Non-pigmented ciliary epithelial cell (primary cell): ENCODE measurements around the gene CFAP119.

Experiments
- DNase-seq: peaks from one replicate; pipeline ENCODE4 v3.0.0-alpha.2; 2010; ENCODE audit warnings: low read depth

Gene CFAP119

DNA sequence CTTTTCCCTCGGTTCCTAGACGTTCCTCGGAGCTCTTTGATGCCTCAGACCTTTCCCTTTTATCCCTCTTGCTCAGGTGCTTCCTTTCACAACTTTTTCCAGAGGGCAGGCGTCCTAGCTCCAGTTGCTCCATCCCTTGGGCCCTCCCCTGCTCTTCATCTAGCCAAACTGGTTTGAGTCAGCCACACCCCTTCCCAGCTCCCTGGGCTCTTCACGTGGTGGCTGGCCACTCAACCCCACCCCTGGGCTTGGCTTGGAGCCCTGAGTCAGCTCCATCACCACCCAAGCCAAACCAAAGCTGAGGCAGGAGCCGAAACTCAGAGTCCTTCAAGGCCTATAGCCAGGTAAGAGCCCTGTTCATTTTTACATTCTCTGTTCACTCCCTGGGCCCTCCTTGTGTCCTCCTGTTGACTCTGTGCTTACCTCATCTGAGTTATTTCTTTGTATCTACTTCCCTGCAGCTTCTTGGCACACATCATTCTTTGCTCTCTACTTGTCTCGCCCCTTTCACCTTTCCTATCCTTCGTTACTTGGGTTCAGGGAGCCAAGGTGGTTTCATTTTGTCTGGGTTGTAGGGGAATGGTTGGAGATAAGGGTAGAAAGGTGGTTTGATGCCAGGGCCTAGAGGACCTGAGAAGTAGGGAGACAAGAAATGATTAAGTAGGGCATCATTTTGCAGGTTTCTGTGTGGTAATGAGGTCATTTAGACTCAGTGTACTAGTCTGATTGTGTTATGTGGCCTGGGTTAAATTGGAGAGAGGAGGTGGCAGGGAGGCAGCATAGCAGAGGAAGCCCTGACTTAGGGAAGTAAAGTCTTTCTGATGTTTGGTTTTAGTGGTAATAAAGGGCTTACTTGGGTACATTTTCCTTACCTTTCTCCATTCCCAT is 21.3 kb downstream of the CFAP119 start:
- DNase-seq, result no peak

DNA sequence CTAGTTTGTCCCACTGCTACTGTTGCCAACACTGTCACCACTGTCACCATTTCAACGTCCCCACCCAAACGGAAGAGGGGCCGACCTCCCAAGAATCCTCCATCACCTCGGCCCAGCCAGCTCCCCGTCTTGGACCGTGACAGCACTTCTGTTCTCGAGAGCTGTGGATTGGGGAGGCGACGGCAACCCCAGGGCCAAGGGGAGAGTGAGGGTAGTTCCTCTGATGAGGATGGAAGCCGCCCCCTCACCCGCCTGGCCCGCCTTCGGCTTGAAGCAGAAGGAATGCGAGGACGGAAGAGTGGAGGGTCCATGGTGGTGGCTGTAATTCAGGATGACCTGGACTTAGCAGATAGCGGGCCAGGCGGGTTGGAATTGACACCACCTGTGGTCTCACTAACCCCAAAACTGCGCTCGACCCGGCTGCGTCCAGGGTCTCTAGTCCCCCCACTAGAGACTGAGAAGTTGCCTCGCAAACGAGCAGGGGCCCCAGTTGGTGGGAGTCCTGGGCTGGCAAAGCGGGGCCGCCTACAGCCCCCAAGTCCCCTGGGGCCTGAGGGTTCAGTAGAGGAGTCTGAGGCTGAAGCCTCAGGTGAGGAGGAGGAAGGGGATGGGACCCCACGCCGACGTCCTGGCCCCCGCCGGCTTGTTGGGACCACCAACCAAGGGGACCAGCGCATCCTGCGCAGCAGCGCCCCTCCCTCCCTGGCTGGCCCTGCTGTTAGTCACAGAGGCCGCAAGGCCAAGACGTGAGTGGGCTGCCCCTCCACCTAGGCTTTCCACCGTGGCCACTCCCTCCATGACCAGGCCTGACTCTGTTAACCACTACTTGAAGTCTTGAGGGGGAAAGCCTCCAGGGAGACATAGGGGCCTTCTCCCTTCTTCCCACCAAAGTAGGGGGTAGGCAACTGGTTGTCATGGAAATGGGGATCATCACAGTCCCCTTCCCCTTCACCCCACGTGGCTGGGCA is 22.6 kb downstream of the CFAP119 start:
- no peak for DNase-seq

DNA sequence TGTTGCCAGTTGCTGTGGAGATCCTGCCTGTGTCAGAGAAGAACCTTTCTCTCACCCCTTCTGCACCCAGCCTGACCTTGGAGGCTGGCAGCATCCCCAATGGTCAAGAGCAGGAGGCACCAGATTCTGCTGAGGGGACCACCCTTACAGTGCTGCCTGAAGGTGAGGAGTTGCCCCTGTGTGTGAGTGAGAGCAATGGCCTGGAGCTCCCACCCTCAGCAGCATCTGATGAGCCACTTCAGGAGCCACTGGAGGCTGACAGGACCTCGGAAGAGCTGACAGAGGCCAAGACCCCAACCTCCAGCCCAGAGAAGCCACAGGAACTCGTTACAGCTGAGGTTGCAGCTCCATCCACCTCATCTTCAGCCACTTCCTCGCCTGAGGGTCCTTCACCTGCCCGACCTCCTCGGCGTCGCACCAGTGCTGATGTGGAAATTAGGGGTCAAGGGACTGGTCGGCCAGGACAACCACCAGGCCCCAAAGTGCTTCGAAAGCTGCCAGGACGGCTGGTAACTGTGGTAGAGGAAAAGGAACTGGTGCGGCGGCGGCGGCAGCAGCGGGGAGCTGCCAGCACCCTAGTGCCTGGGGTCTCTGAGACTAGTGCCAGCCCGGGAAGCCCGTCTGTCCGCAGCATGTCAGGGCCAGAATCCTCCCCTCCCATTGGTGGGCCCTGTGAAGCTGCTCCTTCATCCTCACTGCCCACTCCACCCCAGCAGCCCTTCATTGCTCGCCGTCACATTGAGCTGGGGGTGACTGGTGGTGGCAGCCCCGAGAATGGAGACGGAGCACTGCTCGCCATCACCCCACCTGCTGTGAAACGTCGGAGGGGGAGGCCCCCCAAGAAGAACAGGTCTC is 23.8 kb downstream of the CFAP119 start:
- DNase-seq, result no peak

DNA sequence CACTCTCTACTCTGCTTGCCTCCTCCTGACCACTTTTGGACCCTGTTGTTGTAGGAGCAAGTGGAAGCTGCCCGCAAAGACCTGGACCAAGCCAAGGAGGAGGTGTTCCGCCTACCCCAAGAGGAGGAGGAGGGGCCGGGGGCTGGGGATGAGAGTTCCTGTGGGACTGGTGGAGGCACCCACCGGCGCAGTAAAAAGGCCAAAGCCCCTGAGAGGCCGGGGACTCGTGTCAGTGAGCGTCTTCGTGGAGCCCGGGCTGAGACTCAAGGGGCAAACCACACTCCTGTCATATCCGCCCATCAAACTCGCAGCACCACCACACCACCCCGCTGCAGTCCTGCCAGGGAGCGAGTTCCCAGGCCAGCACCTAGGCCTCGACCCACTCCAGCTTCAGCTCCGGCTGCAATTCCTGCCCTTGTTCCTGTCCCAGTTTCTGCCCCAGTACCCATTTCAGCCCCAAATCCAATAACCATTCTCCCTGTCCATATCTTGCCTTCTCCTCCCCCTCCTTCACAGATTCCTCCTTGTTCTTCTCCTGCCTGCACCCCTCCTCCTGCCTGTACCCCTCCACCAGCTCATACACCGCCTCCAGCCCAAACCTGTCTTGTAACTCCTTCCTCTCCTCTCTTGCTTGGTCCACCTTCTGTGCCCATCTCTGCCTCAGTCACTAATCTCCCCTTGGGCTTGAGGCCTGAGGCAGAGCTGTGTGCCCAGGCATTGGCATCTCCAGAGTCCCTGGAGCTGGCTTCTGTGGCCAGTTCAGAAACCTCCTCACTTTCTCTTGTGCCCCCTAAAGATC is 24.7 kb downstream of the CFAP119 start:
- DNase-seq, result no peak

DNA sequence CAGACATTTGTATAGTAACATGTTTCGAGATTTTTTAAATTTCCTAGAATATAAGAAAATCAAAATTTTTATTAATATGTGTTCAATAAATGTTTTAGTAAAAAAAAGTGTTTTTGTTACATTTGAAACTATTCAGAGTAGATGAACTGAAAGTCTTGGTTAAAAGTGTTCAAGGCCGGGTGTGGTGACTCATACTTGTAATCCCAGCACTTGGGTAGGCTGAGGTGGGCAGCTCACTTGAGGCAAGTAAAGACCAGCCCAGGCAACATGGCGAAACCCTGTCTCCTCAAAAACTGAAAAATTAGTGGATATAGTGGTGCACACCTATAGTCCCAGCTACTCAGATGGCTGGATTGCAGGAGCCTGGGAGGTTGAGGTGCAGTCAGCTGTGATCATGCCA is 30.5 kb downstream of the CFAP119 start:
- peak; percentile 23 for DNase-seq

DNA sequence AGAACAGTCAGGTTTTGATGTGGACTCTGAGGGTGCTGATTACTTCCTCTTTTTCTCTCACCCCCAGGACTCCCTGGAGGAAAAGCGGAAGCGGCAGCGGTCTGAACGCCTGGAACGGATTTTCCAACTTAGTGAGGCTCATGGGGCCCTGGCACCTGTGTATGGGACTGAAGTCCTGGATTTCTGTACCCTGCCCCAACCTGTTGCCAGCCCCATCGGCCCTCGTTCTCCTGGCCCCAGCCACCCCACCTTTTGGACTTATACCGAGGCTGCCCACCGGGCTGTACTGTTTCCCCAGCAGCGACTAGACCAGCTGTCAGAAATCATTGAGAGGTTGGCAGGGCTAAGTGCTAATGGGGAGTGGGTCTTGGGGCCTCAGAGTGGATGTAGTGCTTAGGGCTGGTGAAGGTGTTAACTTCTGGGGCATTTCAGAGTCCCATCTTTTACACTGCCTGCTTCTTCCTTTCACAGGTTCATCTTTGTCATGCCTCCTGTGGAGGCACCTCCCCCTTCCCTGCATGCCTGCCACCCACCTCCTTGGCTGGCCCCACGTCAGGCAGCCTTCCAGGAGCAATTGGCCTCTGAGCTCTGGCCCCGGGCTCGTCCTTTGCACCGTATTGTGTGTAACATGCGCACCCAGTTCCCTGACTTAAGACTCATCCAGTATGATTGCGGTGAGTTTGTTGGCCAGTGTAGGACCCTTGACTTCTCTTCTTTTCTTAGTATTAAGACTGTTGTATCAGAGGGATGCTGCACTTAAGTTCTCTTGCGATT is 32.8 kb downstream of the CFAP119 start:
- DNase-seq, result no peak

DNA sequence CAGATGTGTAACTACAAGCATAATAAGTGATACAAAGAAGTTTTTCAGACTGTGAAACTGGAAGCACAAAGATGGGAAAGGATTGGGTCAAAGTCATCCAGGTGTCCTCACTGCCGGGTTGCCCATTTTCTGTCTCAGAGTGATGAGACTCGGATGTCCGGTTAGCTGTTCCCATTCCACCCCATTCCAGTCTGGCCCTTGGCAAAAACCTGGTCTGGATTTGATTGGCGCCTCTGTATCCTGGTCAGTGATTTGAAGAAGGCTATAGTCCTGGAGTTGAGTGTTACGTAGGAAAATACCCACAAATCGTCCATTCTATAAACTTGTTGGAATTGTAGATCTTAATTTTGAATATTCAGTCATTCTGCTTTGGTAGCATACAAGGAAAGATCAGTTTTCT is 33.5 kb downstream of the CFAP119 start:
- DNase-seq, result no peak

DNA sequence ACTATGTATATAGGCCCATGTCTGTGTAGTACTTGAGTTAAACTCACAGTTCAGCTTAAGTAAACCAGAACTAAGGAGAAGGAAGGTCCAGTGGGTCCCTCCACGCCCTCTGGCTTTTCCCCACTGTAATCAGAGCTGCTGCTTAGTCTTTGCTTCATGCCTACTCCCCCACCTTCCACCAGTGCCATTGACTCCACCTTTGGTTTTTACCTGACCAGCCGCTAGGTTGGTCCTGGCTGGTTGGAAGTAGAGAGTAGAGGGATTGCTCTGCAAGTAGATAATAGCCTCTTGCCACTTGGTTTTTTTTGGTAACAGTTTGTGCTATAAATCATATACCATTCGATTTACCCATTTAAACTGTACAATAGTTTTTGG is 36.5 kb downstream of the CFAP119 start:
- DNase-seq, result no peak

DNA sequence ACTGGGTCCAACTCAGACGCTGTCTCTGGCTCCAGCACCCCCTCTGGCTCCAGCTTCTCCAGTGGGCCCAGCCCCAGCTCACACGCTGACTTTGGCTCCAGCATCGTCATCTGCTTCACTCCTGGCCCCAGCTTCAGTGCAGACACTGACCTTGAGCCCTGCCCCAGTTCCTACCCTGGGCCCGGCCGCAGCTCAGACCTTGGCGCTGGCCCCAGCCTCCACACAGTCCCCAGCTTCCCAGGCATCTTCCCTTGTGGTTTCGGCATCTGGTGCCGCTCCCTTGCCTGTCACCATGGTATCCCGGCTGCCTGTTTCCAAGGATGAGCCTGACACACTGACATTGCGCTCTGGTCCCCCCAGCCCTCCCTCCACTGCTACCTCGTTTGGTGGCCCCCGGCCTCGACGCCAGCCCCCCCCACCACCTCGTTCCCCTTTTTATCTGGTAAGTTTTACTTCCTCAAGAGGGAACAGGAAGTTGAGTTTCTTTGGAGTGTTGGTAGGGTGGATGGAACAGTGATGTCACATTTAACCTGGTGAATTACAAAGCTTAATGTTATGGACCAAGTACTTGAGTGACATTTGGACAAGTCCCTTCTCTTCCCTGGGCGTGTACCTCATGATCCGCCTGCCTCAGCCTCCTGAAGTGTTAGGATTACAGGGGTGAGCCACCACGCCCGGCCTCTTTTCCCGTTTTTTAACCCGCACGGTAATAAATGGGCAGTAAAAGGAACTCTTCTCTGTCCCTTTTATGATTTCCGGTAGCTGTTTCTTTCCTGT is 37.0 kb downstream of the CFAP119 start:
- DNase-seq, result no peak

DNA sequence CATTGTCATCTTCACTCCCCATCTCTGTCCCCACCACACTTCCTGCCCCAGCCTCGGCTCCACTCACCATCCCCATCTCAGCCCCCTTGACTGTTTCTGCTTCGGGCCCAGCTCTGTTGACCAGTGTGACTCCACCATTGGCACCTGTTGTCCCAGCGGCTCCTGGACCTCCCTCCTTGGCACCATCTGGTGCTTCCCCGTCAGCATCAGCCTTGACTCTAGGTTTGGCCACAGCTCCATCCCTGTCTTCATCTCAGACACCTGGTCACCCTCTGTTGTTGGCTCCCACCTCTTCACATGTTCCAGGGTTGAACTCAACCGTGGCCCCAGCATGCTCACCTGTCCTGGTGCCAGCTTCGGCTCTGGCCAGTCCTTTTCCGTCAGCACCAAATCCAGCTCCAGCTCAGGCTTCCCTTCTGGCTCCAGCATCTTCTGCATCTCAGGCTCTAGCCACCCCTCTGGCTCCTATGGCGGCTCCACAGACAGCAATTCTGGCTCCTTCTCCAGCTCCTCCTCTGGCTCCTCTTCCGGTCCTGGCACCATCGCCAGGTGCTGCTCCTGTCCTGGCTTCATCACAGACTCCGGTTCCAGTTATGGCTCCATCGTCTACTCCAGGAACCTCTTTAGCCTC is 38.0 kb downstream of the CFAP119 start:
- no peak for DNase-seq

DNA sequence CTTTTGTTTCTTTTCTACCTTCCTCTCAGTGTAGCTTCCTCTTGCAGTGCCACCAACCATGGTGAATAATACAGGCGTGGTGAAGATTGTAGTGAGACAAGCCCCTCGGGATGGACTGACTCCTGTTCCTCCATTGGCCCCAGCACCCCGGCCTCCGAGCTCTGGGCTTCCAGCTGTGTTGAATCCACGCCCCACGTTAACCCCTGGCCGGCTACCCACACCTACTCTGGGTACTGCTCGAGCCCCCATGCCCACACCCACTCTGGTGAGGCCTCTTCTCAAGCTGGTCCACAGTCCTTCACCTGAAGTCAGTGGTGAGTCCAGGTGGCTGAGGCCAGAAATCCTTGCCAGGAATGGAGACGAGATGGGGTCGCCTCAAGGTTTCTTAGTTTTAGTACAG is 38.9 kb downstream of the CFAP119 start:
- no peak for DNase-seq

DNA sequence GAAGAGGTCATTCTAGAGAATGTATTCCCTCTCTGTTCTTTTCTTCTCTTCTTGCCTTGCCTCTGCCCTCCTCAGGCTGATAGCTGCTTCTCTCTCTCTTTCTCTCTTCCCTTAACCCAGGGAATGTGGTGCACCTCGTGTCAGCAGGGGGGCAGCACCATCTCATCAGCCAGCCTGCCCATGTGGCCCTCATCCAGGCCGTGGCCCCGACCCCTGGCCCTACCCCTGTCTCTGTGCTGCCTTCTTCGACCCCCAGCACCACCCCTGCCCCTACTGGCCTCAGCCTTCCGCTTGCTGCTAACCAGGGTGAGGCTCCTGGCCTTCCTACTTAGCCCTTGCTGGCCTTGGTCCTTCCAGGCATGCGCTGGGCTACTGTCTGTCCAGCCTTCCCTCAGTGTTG is 39.4 kb downstream of the CFAP119 start:
- DNase-seq, result no peak

DNA sequence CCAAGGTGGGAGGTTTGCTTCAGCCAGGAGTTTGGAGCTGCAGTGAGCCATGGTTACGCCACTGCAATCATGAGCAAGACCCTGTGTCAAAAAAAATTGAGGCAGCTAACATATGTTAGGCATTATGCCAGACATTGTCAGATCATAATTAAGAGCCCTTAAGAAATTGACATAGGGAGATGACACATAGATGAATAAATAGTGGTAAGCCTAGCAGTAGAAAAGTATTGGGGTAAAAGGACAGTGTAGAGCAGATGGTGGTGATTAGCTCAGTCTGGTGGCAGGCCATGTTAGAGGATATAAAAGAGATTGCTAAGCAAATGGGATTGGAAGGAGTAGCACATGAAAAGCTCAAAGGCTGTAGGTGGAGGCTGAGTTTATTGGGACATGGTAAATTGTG is 40.3 kb downstream of the CFAP119 start:
- no peak for DNase-seq

DNA sequence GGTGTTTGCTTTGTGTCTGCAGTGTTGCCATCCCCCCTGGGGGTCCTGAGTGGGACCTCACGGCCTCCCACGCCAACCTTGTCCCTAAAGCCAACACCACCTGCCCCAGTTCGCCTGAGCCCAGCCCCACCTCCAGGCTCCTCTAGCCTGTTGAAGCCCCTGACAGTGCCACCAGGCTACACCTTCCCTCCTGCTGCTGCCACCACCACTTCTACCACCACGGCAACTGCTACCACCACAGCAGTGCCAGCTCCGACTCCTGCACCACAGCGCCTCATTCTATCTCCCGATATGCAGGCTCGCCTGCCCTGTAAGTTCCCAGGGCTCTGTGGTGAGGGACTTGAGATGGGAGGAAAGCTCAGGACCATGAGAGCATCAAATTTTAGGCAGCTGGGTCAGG is 40.7 kb downstream of the CFAP119 start:
- DNase-seq, result no peak

DNA sequence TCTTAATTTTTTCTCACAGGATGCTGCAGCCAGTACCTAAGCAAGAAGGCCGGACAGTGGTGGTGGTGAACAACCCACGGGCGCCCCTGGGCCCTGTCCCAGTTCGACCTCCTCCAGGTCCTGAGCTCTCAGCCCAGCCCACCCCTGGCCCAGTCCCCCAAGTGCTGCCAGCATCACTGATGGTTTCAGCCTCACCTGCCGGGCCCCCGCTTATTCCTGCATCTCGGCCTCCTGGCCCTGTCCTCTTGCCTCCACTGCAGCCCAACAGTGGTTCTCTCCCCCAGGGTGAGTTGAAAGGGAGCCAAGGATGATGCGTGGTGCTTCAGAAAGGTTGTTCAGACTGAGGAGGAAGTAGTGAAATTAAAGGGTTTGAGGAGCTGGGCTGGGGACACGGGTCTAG is 41.2 kb downstream of the CFAP119 start:
- DNase-seq, result no peak

DNA sequence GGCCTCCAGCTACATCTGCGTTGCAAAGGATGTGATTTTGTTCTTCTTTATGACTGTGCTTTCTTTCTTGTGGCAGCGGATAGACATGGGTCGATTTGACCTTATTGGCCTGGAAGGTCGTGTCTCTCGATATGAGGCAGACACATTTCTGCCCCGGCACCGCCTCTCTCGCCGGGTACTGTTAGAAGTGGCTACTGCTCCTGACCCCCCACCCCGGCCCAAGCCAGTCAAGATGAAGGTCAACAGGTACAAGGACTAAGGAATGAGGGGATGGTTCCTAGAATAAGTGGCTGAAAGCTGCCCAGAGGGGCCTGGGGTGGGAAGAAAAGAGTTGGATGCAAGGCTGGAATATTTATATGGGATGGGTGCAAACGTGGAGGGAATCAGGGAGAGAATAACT is 41.8 kb downstream of the CFAP119 start:
- no peak for DNase-seq

DNA sequence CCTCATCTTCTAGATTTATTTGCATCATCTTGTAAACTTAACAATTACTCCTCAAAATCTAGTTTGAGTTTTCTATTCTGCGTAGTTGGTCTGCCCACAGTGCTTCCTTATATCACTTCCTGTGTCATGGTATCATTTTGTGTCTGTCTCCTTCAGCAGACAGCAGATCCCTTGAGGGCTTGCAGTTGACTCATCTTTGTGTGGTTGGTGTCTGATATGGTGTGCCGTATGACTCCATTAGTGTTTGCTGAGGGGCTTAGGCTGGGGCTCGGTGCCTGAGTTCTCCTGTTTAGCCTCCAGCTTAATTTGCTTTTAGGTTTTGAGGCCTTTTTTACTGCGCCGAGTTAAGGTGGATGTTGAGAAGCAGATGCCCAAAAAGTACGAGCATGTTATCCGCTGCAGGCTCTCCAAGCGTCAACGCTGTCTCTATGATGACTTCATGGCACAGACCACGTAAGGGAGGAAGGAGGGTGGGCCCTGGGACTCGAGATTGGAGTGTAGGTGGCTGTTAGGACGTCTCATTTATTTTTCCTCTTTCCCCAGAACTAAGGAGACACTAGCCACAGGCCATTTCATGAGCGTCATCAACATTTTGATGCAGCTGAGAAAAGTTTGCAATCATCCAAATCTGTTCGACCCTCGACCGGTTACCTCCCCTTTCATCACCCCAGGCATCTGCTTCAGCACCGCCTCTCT is 46.0 kb downstream of the CFAP119 start:
- DNase-seq, result no peak

DNA sequence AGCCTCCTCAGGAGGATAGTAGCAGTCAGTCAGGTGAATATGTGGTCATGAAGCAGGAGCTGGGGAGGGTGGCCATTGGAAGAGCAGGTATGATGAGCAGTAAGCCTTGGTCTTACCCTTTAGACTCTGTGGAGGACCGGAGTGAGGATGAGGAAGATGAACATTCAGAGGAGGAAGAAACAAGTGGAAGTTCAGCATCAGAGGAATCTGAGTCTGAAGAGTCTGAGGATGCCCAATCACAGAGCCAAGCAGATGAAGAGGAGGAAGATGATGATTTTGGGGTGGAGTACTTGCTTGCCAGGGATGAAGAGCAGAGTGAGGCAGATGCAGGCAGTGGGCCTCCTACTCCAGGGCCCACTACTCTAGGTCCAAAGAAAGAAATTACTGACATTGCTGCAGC is 50.1 kb downstream of the CFAP119 start:
- DNase-seq, result no peak

DNA sequence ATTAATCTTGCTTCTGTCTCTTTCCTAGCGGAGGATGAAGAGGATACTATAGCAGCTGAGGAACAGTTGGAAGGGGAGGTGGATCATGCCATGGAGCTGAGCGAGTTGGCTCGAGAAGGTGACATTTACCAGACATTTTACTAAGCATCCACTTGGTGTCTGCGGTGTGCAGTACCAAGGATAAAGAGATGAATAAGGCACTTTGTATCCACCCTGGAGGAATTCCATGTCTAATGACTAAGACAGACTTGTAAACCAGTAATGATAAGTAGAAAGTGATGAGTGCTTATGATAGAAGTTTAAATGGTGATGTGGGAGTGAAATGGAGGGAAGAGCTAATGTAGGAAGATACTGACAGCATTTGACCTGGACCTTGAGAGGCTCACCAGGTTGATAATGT is 50.9 kb downstream of the CFAP119 start:
- no peak for DNase-seq
